ENCODE data around the gene SIM2. TPM values are rescaled to one million over a fixed set of nuclear protein-coding genes. Genes with fewer than 3 reads are reported as not detected.

Gene SIM2
- polyA plus RNA-seq, 1 donor from 2014 or later, result not detected

- H3K4me2 ChIP-seq (ENCODE audit: low read length), result no peak overlapping the region
- no peak overlapping the region for H3K9ac ChIP-seq (ENCODE audit: low read length)
- no peaks in the 10 kb centered on the region for H3K9me3 ChIP-seq (ENCODE audit: low read length)
- H3K27ac ChIP-seq (ENCODE audit: low read length), result no peak overlapping the region
- no peaks in the 10 kb centered on the region for H4K20me1 ChIP-seq (ENCODE audit: insufficient read depth)
- H3K27me3 ChIP-seq (ENCODE audit: insufficient read depth, low read depth, low read length), result no peaks in the 10 kb centered on the region
- no peaks in the 10 kb centered on the region for H3F3A ChIP-seq (ENCODE audit: insufficient read depth, low read length, poor library complexity, severe bottlenecking)
- H3K9me2 ChIP-seq (ENCODE audit: insufficient read depth, low read length), result no peaks in the 10 kb centered on the region
- H2AFZ ChIP-seq (ENCODE audit: low read depth, low read length), result no peak overlapping the region
- TF ChIP-seq POLR2AphosphoS5 (IDR thresholded peaks at IDR 0.05), result no peak
- no peak for TF ChIP-seq SMC3 (conservative IDR thresholded peaks at IDR 0.05; ENCODE audit: poor library complexity)
- TF ChIP-seq MXI1 (conservative IDR thresholded peaks at IDR 0.05; ENCODE audit: poor library complexity, severe bottlenecking), result no peak
- TF ChIP-seq RAD21 (conservative IDR thresholded peaks at IDR 0.05), result no peak
- TF ChIP-seq EP300 (conservative IDR thresholded peaks at IDR 0.05; ENCODE audit: poor library complexity, severe bottlenecking), result no peak
- no peak for TF ChIP-seq REST (IDR thresholded peaks at IDR 0.05; ENCODE audit: borderline replicate concordance)
- no peak for TF ChIP-seq EZH2 (IDR thresholded peaks at IDR 0.05; ENCODE audit: borderline replicate concordance, insufficient read depth, low read length, poor library complexity, severe bottlenecking)
- no peak overlapping the region for H3K4me3 ChIP-seq (ENCODE audit: low read length)
- no peaks in the 10 kb centered on the region for H3K36me3 ChIP-seq (ENCODE audit: insufficient read depth, low read length)
- no peaks in the 10 kb centered on the region for H3K79me2 ChIP-seq (replicated peaks; ENCODE audit: insufficient read depth, low read length)
Measured at GRCh38 chr21:36788120-36788638, 89.3 kb downstream of the SIM2 start.

GRCh38 chr21:36790616-36791015, 91.7 kb downstream of the SIM2 start:
- TF ChIP-seq EP300 (conservative IDR thresholded peaks at IDR 0.05; ENCODE audit: poor library complexity, severe bottlenecking) (no peak), MXI1 (conservative IDR thresholded peaks at IDR 0.05; ENCODE audit: poor library complexity, severe bottlenecking) (no peak), POLR2AphosphoS5 (IDR thresholded peaks at IDR 0.05) (no peak), EZH2 (IDR thresholded peaks at IDR 0.05; ENCODE audit: borderline replicate concordance, insufficient read depth, low read length, poor library complexity, severe bottlenecking) (no peak), REST (IDR thresholded peaks at IDR 0.05; ENCODE audit: borderline replicate concordance) (no peak), TAF1 (IDR thresholded peaks at IDR 0.05; ENCODE audit: low read depth) (no peak), RAD21 (conservative IDR thresholded peaks at IDR 0.05) (no peak), CTCF (IDR thresholded peaks at IDR 0.05; ENCODE audit: poor library complexity, severe bottlenecking) (no peak), SMC3 (conservative IDR thresholded peaks at IDR 0.05; ENCODE audit: poor library complexity) (no peak)
- Histone ChIP-seq H3K4me3 (ENCODE audit: low read length) (no peak overlapping the region), H3K27ac (ENCODE audit: low read length) (no peak overlapping the region), H3K27me3 (ENCODE audit: insufficient read depth, low read depth, low read length) (no peaks in the 10 kb centered on the region), H4K20me1 (ENCODE audit: insufficient read depth) (no peaks in the 10 kb centered on the region), H3K79me2 (replicated peaks; ENCODE audit: insufficient read depth, low read length) (no peaks in the 10 kb centered on the region), H3K4me2 (ENCODE audit: low read length) (no peak overlapping the region), H3K36me3 (ENCODE audit: insufficient read depth, low read length) (no peaks in the 10 kb centered on the region), H3F3A (ENCODE audit: insufficient read depth, low read length, poor library complexity, severe bottlenecking) (no peaks in the 10 kb centered on the region), H3K9me2 (ENCODE audit: insufficient read depth, low read length) (no peaks in the 10 kb centered on the region), H3K9me3 (ENCODE audit: low read length) (no peaks in the 10 kb centered on the region), H3K9ac (ENCODE audit: low read length) (no peak overlapping the region), H2AFZ (ENCODE audit: low read depth, low read length) (no peak overlapping the region)
